Activated effector memory CD4-positive, alpha-beta T cell treated with Interleukin-2 at 50 U/mL for 16 hours (primary cell): ENCODE measurements around the gene TRAPPC12.
"Not testable (repeated sequence)": the region's sequence is repeated elsewhere in the genome, so short reads cannot be mapped to it uniquely, and the experiment has no call there.

Experiments used
- DNase-seq: peaks from one replicate; pipeline ENCODE4 v3.0.0-alpha.2; 2020

The TRAPPC12 gene

DNA sequence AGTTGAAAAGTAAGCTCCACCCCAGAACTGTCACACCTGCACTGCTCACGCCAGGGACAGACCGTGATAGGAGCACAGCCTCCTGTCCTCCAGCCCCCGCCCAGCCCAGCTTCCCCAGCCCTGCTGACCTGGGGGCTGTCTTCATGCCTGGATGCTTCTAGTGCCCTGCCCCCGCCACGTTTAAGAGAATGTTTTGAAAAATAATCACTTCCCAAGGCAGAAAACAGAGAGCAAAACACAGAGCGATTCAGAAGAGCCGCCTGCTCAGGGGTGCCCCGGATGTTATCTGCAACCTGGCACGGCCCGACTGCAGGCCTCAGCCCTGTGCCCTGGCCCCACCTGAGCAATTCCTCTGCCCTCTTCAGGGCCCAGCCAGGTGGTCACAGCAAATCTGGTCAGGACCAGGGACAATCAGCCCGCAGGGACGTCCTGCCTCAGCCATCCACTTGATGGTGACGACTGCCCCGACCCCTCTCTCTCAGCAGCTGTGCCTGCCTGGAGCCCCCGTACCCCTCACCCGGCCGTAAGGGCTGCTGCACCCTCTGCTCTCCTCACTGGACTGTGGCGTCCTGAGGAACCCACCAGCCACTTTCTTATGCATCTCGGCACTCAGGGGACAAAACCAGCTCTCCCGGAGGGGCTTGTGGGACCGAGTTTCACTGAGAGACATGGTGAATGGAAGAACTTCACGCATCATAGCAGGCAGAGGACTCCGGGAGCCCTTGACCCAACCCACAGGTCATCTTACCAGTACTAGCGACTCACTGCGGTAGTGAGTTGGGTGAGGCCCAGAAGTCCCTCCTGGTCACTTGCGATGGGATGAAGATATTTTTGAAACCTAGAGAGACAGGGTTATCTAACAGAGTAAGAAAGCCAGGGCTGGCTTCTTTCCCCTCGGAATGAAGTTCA, 109.6 kb downstream of the TRAPPC12 start:
- DNase-seq, result no peak

DNA sequence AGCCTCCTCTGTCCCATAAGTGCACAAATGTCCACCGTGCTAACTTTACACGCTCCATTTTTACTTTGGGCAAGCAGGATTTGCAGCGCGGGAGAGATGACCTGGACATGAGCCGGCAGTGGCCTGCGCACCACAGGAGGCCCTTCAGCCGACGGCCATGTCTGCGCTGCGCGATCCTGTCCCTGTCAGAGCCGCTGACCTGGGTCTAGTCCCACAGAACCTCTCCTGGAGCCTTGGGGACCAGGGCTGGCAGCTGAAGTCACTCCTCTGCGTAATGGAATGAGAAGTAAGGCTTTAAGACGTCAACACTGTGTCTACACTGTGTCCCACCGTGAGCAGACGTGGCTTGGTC, 110.2 kb downstream of the TRAPPC12 start:
- no peak for DNase-seq

- no peak for DNase-seq
Observed at GRCh38 chr2:3490191-3491170, 111.0 kb downstream of the TRAPPC12 start.

DNA sequence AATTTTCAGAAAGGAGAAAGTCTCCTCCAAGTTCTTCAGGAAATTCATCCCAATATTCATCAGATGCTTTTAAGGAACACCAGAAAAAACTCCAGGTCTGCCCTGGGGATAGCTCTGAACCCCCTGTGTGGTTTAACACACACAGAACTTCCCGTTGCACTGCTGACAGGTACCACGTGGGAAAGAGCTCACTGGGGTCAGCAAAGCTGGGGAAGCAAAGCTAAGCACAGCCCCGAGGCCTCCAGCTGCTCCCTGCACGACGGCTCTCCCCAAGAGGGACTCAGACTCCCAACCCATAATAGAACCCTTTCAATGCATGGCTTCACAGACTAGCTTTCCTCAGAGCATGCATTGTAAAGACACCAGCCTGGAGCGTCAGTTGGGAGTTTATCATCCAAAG, 111.8 kb downstream of the TRAPPC12 start:
- no peak for DNase-seq

- no peak for DNase-seq
Observed at GRCh38 chr2:3491716-3492474, 112.4 kb downstream of the TRAPPC12 start.

DNA sequence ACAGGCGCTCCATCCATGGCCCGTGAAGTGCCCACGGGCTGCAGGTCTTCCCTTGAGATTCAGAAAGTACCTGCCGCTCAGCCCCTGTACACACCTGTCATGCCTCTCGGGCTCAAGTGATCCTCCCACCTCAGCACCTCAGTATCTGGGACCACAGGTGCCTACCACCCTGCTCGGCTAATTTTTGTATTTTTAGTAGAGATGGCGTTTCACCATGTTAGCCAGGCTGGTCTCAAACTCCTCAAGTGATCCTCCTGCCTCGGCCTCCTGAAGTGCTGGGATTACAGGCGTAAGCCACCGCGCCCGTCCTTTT, 112.9 kb downstream of the TRAPPC12 start:
- DNase-seq, result not testable (repeated sequence)

DNA sequence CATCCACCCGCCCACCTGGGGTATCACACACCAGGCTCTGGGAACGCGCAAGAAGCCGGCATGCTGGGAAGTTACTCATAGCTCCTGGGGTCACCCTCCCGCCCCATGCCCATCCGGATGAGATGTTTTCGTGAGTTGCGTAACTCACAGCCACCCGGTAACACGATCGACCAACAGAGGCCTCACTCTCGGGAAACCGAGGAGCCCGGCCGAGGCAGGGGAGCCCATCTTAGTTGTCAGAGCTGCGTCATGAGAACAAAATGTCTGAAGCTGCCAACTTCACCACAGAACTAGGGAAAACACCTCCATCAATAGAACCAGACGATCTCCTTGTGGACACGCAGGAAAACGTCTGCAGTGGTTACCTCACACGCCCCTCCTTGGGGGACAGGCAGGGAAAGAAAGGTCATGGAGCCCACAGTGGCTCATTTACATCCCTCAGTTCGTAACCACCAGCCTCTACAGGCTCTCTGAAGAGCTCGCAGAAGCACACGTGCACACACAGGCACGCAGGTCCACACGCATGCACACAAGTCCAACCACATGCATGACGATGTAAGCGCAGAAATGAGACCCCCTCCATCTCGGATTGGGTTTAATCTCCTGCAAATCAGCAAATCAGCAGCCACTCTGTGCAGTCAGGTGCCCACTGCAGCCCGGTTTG, 113.6 kb downstream of the TRAPPC12 start:
- no peak for DNase-seq

DNA sequence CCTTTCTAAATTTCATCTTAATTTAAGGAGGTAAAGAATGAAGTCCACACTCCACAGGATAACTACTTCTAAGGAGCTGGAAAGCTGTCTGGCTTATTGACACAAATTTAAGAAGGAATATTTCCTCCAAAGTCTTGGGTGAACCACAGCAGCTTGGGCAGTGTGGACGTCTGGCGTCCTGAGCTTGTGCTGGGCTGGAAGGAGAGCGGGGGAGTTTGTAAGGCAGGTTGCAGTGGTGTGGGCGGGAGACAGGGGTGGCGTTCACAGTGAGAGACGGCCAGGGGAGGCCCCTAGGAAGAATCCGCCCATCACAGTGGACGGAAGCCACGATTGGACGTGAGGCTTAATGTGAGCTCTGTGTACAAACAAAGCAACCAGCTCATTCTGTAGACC, 114.1 kb downstream of the TRAPPC12 start:
- DNase-seq, result no peak

- no peak for DNase-seq
Observed at GRCh38 chr2:3494984-3495666, 115.6 kb downstream of the TRAPPC12 start.

DNA sequence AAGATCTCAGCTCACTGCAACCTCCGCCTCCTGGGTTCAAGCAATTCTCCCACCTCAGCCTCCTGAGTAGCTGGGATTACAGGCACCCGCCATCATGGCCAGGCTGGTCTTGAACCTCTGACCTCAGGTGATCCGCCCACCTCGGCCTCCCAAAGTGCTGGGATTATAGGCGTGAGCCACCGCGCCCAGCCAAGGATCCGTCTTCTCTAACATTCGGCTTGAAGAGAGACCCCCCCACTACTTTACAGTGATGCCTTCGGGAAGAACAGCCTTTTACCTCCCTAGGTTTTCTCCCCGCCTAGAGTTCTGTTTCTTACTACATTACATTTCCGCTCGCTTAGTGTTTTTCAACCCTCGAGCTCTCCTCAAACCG, 117.2 kb downstream of the TRAPPC12 start:
- DNase-seq, result not testable (repeated sequence)

DNA sequence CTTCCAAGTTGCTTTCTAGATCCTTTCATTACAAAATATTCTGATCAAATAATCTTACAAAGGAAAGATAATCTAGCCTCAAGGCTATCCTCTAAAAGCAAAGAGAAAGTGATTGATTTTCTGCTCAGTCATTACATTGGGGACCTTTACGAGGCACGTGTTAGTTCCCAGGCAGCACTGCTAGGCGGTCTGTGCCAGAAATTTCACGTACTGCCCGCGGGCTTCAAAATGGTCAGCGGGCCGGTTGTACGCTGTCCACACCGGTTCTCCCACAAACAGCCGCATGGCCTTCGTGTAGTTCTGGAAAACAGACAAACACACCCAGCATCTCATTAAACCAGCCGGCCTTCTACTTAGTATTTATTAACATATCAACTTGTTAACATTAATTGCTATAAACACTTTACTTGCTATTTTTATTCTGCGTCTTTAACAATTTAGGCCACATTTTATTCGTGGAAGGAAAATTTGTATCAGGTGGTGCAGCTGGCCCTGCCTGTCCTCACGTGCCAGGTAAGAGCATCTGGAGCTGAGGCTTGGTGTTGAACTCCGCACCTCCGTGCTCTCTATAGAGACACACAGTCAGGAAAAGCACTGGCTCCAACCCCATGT, 119.4 kb downstream of the TRAPPC12 start:
- DNase-seq, result no peak

GRCh38 chr2:3500326-3500899, 120.9 kb downstream of the TRAPPC12 start:
- no peak for DNase-seq

GRCh38 chr2:3503046-3503445, 123.6 kb downstream of the TRAPPC12 start:
- no peak for DNase-seq

- no peak for DNase-seq
Observed at GRCh38 chr2:3503483-3503882, 124.0 kb downstream of the TRAPPC12 start.

DNA sequence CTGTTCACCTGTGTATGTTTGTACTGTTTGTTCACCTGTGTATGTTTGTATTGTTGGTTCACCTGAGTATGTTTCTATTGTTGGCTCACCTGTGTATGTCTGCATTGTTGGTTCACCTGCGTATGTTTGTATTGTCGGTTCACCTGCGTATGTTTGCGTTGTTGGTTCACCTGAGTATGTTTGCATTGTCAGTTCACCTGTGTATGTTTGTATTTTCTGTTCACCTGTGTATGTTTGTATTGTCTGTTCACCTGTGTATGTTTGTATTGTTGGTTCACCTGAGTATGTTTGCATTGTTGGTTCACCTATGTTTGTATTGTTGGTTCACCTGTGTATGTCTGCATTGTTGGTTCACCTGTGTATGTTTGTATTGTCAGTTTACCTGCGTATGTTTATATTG, 125.2 kb downstream of the TRAPPC12 start:
- no peak for DNase-seq

GRCh38 chr2:3505771-3506170, 126.3 kb downstream of the TRAPPC12 start:
- no peak for DNase-seq

- DNase-seq, result no peak
Observed at GRCh38 chr2:3512086-3512485, 132.6 kb downstream of the TRAPPC12 start.

DNA sequence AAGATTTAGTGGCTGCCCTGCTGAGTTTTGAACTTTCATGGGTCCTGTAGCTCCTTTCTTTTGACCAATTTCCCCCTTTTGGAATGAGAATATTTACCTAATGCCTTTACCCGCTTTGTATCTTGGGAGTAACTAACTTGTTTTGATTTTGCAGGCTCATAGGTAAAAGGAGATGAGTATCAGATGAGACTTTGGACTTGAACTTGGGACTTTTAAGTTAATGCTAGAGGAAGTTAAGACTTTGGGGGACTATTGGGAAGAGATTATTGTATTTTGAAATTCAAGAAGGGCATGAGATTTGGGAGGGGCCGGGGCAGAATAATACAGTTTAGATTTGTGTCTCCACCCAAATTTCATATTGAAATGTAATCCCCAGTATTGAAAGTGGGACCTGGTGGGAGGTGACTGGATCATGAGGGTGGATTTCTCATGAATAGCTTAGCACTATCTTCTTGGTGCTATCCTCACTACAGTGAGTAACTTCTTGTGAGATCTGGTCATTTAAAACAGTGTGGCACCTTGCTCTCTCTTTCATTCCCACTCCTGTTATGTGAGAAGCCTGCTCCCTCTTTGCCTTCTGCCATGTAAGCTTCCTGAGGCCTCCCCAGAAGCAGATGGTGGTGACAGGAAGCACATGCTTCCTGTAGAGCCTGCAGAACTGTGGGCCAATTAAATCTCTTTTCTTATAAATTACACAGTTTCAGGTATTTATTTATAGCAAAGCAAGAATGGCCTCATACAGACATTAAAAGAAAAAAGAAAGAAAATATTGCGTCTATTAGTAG, 133.7 kb downstream of the TRAPPC12 start:
- no peak for DNase-seq

DNA sequence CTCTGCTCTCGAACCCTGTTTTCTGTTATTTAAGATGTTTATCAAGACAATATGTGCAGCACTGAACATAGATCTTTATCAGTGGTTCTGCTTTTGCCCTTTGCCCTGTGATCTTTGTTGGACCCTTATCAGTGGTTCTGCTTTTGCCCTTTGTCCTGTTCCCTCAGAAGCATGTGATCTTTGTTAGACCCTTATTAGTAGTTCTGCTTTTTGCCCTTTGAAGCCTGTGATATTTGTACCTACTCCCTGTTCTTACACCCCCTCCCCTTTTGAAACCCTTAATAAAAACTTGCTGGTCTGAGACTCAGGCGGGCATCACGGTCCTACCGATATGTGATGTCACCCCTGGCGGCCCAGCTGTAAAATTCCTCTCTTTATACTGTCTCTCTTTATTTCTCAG, 135.9 kb downstream of the TRAPPC12 start:
- not testable (repeated sequence) for DNase-seq

- no peak for DNase-seq
Observed at GRCh38 chr2:3516831-3517230, 137.3 kb downstream of the TRAPPC12 start.
